ENCODE results near the gene CCR5AS.

Gene CCR5AS

DNA sequence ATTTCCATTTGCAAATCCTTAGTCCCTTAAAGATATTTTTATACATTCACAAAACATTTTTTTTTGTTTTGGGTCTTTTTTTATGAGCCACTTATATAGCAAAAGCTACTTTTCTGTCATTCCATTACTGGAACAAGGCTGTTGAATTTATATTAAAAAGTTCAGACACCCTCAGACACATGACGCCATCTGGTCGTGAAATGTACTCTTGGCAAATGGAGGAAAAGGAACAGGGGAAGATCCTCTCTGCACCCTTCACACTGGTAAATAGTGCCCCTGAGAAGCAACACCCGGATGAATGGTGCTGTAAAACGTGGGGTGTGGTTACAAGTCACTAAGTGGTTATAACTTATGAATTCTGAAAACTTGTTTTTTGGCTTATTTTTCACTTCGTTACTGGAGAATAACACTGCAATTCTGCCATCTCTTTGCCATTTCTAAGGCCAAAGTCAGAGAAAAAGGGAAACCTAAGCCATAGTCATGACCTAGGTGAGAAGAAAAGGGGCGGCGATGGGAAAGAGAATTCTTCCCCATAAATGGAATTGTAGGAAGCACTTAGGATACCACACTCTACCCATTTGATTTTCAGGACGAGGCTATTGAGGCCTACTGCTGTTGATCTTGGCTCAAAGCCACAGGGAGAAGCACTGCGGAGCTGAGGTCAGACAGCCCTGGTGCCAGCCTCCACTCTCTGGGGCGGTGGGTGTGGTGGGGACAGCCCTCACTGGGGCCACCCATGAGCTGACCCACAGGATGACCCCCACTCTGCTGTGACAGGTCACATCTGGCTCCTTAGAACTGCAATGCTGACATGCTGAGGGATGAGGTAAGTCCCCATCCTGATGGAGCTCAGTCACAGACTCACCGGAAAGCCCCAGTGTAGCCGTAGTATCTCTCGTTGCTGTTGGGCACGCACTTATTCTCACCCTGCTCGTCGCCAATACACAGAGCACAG is 36.0 kb upstream of the CCR5AS start:
- Histone ChIP-seq H2AK5ac (ENCODE audit: insufficient read length, low read length) (no peak overlapping the region), H3K27ac (ENCODE audit: insufficient read length, low read depth, low read length) (no peak overlapping the region), H3K23ac (ENCODE audit: insufficient read length, low read depth, low read length) (no peak overlapping the region), H3K9me3 (ENCODE audit: control insufficient read depth, low read depth, low read length) (no peaks in the 10 kb centered on the region), H3K18ac (ENCODE audit: insufficient read length, low read depth, low read length) (no peak overlapping the region), H3K23me2 (ENCODE audit: insufficient read length, low read depth, low read length, poor library complexity, severe bottlenecking) (no peaks in the 10 kb centered on the region), H3K27me3 (ENCODE audit: insufficient read depth, low read length) (no peaks in the 10 kb centered on the region), H2BK15ac (ENCODE audit: low read depth, low read length) (no peak overlapping the region), H3K4ac (ENCODE audit: low read depth, low read length) (no peak overlapping the region), H4K91ac (ENCODE audit: insufficient read length, low read depth, low read length) (no peak overlapping the region), H2BK5ac (ENCODE audit: insufficient read length, low read length) (no peak overlapping the region), H4K8ac (replicated peaks; ENCODE audit: insufficient read length, low read depth, low read length) (no peak overlapping the region), H4K20me1 (ENCODE audit: control insufficient read depth, insufficient read depth, insufficient read length) (no peaks in the 10 kb centered on the region), H3K9ac (ENCODE audit: extremely low read depth, insufficient read length, low read length) (no peak overlapping the region), H4K5ac (ENCODE audit: insufficient read length, low read depth, low read length) (no peak overlapping the region), H3K14ac (ENCODE audit: insufficient read depth, low read length) (no peak overlapping the region), H2BK12ac (ENCODE audit: insufficient read length, low read depth, low read length) (no peak overlapping the region), H3K79me2 (ENCODE audit: insufficient read depth, low read length) (no peaks in the 10 kb centered on the region), H3K79me1 (ENCODE audit: insufficient read depth, low read depth, low read length, poor library complexity, severe bottlenecking) (no peaks in the 10 kb centered on the region), H2BK20ac (ENCODE audit: low read depth, low read length, poor library complexity, severe bottlenecking) (no peak overlapping the region), H3K4me2 (ENCODE audit: insufficient read depth, insufficient read length, low read length) (no peak overlapping the region), H2BK120ac (ENCODE audit: low read depth, low read length, poor library complexity, severe bottlenecking) (no peak overlapping the region), H3K4me1 (ENCODE audit: insufficient read depth, low read length) (peaks cover 4% of the 10 kb centered on the region; the same call in 1 of the 2 replicates), H3K56ac (ENCODE audit: insufficient read length, low read depth, low read length) (no peak overlapping the region), H2AFZ (ENCODE audit: low read length) (no peak overlapping the region), H3T11ph (ENCODE audit: low read length) (no peak overlapping the region)
- Mint-ChIP-seq H3K4me1 (peaks cover 9 to 12% of the 10 kb centered on the region in 2 experiments), H3K27ac (no peak overlapping the region), H3K4me3 (no peak overlapping the region), H3K9me3 (no peaks in the 10 kb centered on the region), H3K27me3 (ENCODE audit: low read depth) (no peaks in the 10 kb centered on the region; the same call in 1 of the 2 replicates), H3K36me3 (ENCODE audit: insufficient read depth in 1 of 3, low read depth in 3 of 3) (no peaks in the 10 kb centered on the region)
- WGBS (ENCODE audit: extremely low coverage, insufficient read length, low lambda C conversion rate): no CpG with 5 or more reads among the region's 16 CpGs
- DNase-seq: no peak
- TF ChIP-seq CTCF (conservative IDR thresholded peaks at IDR 0.05): peak; percentile 68
